Lower lobe of right lung (tissue), 2 donors: ENCODE results near the gene AURKA. TPM values are rescaled to one million over a fixed set of nuclear protein-coding genes. Genes with fewer than 3 reads are reported as not detected.
"Not testable (repeated sequence)": the region's sequence is repeated elsewhere in the genome, so short reads cannot be mapped to it uniquely, and the experiment has no call there.

Experiments used
- ATAC-seq, 2 donors: fragments of 200-7000 bp; cut with Tn5 transposase; one replicate each; pipeline ENCODE4 v1.9.1; 2020 to 2022; ENCODE audit warnings: mild to moderate bottlenecking in 2 of 2, moderate library complexity in 2 of 2
- DNase-seq: peaks from one replicate; pipeline ENCODE4 v3.0.0-alpha.2; 2020
- H3K27ac ChIP-seq: fragments of 200-600 bp; one replicate; pipeline ENCODE4 v1.8.0; 2022
- H3K27me3 ChIP-seq: fragments of 200-600 bp; one replicate; pipeline ENCODE4 v1.8.0; 2022; ENCODE audit warnings: low read depth
- H3K36me3 ChIP-seq: fragments of 200-600 bp; one replicate; pipeline ENCODE4 v1.8.0; 2022; ENCODE audit warnings: mild to moderate bottlenecking
- H3K4me1 ChIP-seq: fragments of 200-600 bp; one replicate; pipeline ENCODE4 v1.8.0; 2022
- H3K4me3 ChIP-seq: fragments of 200-600 bp; one replicate; pipeline ENCODE4 v1.8.0; 2022; ENCODE audit warnings: mild to moderate bottlenecking
- H3K9me3 ChIP-seq: fragments of 200-600 bp; one replicate; pipeline ENCODE4 v1.8.0; 2022
- intact Hi-C: fragments of 100-400 bp; cut with DNase I; formaldehyde crosslinking; loops from one replicate; pipeline ENCODE4 v1.11.0; 2022
- total RNA-seq: library from RNA; stranded (reverse); fragmentation: NEBNext Ultra II Directional; extraction: Animal tissue kit (Norgen Biotek cat#: 25700); gene quantifications from one replicate; pipeline ENCODE4 v1.2.1, GENCODE V29; 2021
- TF ChIP-seq, protein P1 (sequence below): fragments of 200-600 bp; IDR thresholded peaks from one replicate; pipeline ENCODE4 v1.8.0; 2022; ENCODE audit warnings: antibody characterized with exemption, mild to moderate bottlenecking
- donor health status: DM: no; HTN: yes; CAD: no; lungs with severe emphysema.

The AURKA gene
- total RNA-seq, 1 donor from 2014 or later: 2.5 TPM

DNA sequence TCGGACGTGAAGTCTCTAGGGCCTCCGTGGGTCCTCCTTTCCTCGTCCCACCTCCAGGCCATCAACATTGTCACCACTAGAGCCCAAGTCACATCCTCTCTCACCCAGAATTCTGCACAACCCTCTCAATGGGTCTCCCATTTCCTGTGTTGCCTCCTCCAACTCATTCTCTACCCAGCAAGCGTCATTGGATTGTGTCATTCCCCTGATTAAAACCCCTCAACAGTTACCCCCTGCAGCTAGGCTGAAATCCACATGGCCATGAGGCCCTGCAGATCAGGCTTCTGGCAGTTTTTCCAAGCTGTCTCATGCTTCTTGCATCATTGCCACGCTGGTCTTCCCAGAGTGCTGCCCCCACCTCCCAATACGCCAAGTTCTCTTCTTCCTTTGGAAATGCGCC, 46.1 kb downstream of the AURKA start:
- ATAC-seq (no peak), DNase-seq (no peak)
- Histone ChIP-seq H3K9me3 (no peaks in the 10 kb centered on the region), H3K27me3 (peaks cover 40% of the 10 kb centered on the region), H3K27ac (no peak overlapping the region), H3K36me3 (no peaks in the 10 kb centered on the region), H3K4me1 (peaks cover 6% of the 10 kb centered on the region), H3K4me3 (no peak overlapping the region)
- intact Hi-C loops: no loop called here
- TF ChIP-seq, protein P1, sequence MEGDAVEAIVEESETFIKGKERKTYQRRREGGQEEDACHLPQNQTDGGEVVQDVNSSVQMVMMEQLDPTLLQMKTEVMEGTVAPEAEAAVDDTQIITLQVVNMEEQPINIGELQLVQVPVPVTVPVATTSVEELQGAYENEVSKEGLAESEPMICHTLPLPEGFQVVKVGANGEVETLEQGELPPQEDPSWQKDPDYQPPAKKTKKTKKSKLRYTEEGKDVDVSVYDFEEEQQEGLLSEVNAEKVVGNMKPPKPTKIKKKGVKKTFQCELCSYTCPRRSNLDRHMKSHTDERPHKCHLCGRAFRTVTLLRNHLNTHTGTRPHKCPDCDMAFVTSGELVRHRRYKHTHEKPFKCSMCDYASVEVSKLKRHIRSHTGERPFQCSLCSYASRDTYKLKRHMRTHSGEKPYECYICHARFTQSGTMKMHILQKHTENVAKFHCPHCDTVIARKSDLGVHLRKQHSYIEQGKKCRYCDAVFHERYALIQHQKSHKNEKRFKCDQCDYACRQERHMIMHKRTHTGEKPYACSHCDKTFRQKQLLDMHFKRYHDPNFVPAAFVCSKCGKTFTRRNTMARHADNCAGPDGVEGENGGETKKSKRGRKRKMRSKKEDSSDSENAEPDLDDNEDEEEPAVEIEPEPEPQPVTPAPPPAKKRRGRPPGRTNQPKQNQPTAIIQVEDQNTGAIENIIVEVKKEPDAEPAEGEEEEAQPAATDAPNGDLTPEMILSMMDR: no peak

DNA sequence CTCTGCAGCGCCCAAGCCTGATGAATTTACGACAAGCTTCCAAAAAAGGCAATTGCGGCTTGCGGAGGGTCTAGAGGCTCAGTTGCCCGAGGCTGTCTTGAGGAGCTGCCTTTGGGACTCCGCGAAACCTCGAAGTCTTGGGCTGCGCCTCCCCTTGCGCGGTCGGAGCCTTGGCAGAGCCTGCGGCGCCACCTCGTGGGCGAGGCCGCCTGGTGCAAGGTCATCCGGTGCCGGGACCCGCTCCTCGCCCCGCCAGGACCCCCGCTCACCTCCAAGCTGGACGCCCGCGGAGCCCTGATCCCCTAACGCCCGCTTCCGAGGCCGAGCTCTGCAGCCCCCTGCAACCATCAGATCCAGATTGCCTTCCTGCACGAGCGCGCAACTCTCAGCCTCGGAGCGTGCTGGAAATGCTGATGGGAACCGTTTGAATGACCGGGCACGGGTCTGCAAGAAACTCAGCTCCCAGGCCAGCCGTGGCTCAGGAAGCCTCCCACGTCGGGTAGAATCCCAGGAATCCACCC, 48.1 kb downstream of the AURKA start:
- DNase-seq (peak; percentile 60), ATAC-seq (peak; percentile 76 to 85)
- Histone ChIP-seq H3K9me3 (no peaks in the 10 kb centered on the region), H3K4me1 (peaks cover 6% of the 10 kb centered on the region), H3K4me3 (no peak overlapping the region), H3K27ac (no peak overlapping the region), H3K36me3 (no peaks in the 10 kb centered on the region), H3K27me3 (peaks cover 34% of the 10 kb centered on the region)
- intact Hi-C loops: no loop called here
- TF ChIP-seq, protein P1: peak; percentile 68

DNA sequence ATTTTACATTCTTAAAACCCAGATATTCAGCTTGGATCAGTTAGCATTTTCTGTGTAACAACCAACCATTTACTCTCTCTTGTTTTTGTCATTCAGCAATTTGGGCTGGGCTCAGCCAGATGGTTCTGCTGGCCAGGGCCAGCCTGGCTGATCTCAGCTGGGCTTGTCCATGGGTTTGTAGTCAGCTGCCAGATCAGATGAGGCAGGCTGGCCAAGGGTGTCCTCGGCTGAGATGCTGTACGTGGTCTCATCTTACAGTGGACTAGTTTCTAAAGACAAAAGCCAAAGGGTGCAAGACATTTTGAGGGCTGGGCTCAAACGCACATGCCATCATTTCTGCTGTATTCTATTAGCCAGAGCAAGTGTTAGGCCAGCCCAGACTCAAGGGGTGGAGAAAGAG, 49.2 kb downstream of the AURKA start:
- TF ChIP-seq, protein P1: no peak
- no peaks in the 10 kb centered on the region for H3K36me3 ChIP-seq
- no peaks in the 10 kb centered on the region for H3K9me3 ChIP-seq
- no peak overlapping the region for H3K27ac ChIP-seq
- peaks cover 6% of the 10 kb centered on the region for H3K4me1 ChIP-seq
- H3K27me3 ChIP-seq: peaks cover 33% of the 10 kb centered on the region
- no peak overlapping the region for H3K4me3 ChIP-seq
- intact Hi-C loops: no loop called here
- ATAC-seq (no peak), DNase-seq (no peak)

DNA sequence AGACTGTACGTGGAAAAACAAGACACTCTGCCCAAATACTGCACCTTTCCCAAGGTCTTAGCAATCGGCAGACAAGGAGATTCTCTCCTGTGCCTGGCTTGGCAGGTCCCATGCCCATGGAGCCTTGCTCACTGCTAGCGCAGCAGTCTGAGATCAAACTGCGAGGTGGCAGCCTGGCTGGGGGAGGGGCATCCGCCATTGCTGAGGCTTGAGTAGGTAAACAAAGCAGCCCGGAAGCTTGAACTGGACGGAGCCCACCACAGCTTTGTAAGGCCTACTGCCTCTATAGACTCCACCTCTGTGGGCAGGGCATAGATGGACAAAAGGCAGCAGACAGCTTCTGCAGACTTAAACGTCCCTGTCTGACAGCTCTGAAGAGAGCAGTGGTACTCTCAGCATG, 55.3 kb downstream of the AURKA start:
- ATAC-seq, DNase-seq, intact Hi-C loops: not testable (repeated sequence)

DNA sequence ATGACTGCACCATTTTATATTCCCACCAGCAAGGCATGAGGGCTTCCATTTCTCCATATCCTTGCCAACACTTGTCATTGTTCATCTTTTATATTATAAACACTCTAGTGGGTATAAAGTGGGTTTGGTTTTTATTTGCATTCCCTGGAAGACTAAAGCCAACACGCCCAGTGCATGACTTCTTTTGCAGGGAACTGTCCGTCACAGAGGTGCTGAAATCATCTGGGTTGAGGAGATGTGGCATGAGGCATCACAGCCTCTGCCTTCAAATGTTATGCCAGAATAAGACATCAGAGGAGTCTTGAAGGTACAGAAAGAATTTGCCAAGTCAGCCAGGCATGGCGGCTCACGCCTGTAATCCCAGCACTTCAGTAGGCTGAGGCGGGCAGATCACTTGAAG, 63.2 kb downstream of the AURKA start:
- DNase-seq (no peak), ATAC-seq (no peak)
- H3K4me1 ChIP-seq: no peaks in the 10 kb centered on the region
- H3K27ac ChIP-seq: no peak overlapping the region
- H3K9me3 ChIP-seq: no peaks in the 10 kb centered on the region
- no peak overlapping the region for H3K4me3 ChIP-seq
- TF ChIP-seq, protein P1: no peak
- intact Hi-C loops: no loop called here
- H3K36me3 ChIP-seq: no peaks in the 10 kb centered on the region
- peaks cover 5% of the 10 kb centered on the region for H3K27me3 ChIP-seq

More for the DNA sequence above, 55.3 kb downstream of the AURKA start:
- not testable (repeated sequence) for H3K36me3 ChIP-seq, H3K9me3 ChIP-seq, H3K4me1 ChIP-seq, H3K27ac ChIP-seq, H3K4me3 ChIP-seq
- peaks cover 12% of the 10 kb centered on the region for H3K27me3 ChIP-seq

DNA sequence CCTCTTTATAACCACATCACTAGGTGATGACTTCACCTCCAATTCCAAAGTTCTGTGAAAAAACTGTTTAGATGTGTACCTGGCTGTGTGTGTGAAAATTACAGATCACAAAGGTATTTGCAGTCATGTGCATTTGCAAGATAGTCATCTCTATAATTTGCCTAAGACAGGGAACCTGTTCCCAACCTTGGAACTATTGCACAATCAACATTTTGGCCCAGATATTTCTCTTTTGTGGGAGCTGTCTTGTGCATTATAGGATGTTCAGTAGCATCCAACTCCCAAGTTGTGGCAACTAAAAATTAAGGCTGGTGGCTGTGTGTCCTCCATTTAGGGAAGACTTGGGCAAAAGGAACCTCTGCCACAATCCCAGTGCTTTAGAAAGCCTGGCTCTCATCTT, 67.2 kb downstream of the AURKA start:
- no peak overlapping the region for H3K4me3 ChIP-seq
- TF ChIP-seq, protein P1: no peak
- no peaks in the 10 kb centered on the region for H3K9me3 ChIP-seq
- ATAC-seq: no peak
- no peaks in the 10 kb centered on the region for H3K27me3 ChIP-seq
- no peak overlapping the region for H3K27ac ChIP-seq
- no peaks in the 10 kb centered on the region for H3K4me1 ChIP-seq
- no peaks in the 10 kb centered on the region for H3K36me3 ChIP-seq
- intact Hi-C loops: no loop called here
- no peak for DNase-seq
